ENCODE measurements around the gene GOT1. TPM values are rescaled to one million over a fixed set of nuclear protein-coding genes. Genes with fewer than 3 reads are reported as not detected.

GOT1 gene
- total and polyA plus RNA-seq, 2 of the 8 experiments (the other 6 are each of a cell fraction or from before 2014, with no cell fraction given): 16.7 to 47.0 TPM

DNA sequence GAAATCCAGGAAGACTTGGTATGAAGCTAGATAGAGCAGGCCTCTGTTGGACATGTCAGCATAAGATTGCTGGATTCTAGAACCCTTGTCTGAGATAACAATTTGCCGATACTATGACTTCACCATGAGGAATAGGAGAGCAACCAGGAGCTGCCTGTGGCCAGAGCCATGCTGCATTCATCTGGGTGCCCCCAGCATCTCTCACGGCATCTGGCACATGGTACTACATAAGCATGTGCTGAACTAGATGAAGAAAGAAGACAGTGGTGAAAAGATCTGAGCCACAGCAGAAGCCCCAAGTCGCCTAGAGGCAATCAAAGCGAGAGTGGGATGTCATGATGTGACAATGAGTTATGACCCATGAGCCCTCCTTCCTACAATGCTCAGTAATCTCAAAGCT, 19.5 kb downstream of the GOT1 start:
- Histone ChIP-seq H2AK5ac (ENCODE audit: low read depth, low read length) (no peak overlapping the region), H3K4me1 (replicated peaks in 1 of 4; ENCODE audit: control insufficient read depth in 3 of 4, insufficient read depth in 4 of 4, low read length in 3 of 4) (no peaks in the 10 kb centered on the region), H2AFZ (ENCODE audit: low read length) (no peak overlapping the region), H3K36me3 (ENCODE audit: control insufficient read depth in 2 of 4, insufficient read depth in 4 of 4, low read length in 3 of 4) (peaks cover 2 to 9% (median 8%) of the 10 kb centered on the region in 4 experiments; a peak in 6 of 8 replicates), H3K79me2 (ENCODE audit: control insufficient read depth in 1 of 2, insufficient read depth in 2 of 2, low read length in 2 of 2) (no peaks in the 10 kb centered on the region), H3K79me1 (ENCODE audit: low read depth, low read length) (peaks cover 5% of the 10 kb centered on the region; the same call in 1 of the 2 replicates), H4K20me1 (replicated peaks in 1 of 2; ENCODE audit: control insufficient read depth in 1 of 2, insufficient read depth in 2 of 2, low read length in 2 of 2) (peaks cover 0 to 4% of the 10 kb centered on the region in 2 experiments), H3K27ac (ENCODE audit: low read depth, low read length) (no peak overlapping the region), H3K23me2 (ENCODE audit: low read depth, low read length) (no peaks in the 10 kb centered on the region), H3K4me3 (ENCODE audit: extremely low read depth in 1 of 4, insufficient read depth in 2 of 4, low read depth in 3 of 4, low read length in 4 of 4) (no peak overlapping the region), H4K5ac (ENCODE audit: insufficient read length, low read depth, low read length) (no peak overlapping the region), H3K18ac (ENCODE audit: extremely low read depth, low read length) (no peak overlapping the region), H3K23ac (ENCODE audit: insufficient read length) (no peak overlapping the region), H4K8ac (ENCODE audit: extremely low read depth, insufficient read depth, low read length) (no peak overlapping the region), H3K56ac (replicated peaks; ENCODE audit: insufficient read length, low read depth, low read length) (no peak overlapping the region), H3K9ac (replicated peaks in 1 of 4; ENCODE audit: extremely low read depth in 1 of 4, low read depth in 3 of 4, low read length in 3 of 4) (no peak overlapping the region), H2BK5ac (ENCODE audit: low read depth, low read length) (no peak overlapping the region), H2BK20ac (ENCODE audit: low read length) (no peak overlapping the region), H3K4me2 (ENCODE audit: insufficient read depth in 1 of 2, low read depth in 2 of 2, low read length in 2 of 2) (no peak overlapping the region), H4K91ac (replicated peaks; ENCODE audit: insufficient read length, low read length) (no peak overlapping the region), H2BK12ac (ENCODE audit: low read depth, low read length) (no peak overlapping the region), H2BK15ac (ENCODE audit: low read length) (no peak overlapping the region), H3K27me3 (replicated peaks in 1 of 4; ENCODE audit: control insufficient read depth in 3 of 4, extremely low read depth in 1 of 4, insufficient read depth in 3 of 4, low read length in 3 of 4) (no peaks in the 10 kb centered on the region), H2BK120ac (replicated peaks; ENCODE audit: low read depth, low read length) (no peak overlapping the region), H3K4ac (replicated peaks; ENCODE audit: insufficient read length, low read depth, low read length) (no peak overlapping the region), H3K14ac (ENCODE audit: insufficient read length) (no peak overlapping the region), H3K9me3 (ENCODE audit: insufficient read depth in 2 of 2, low read depth in 1 of 2, low read length in 1 of 2) (no peaks in the 10 kb centered on the region)
- 91% methylated on average over 4 of the region's 4 CpGs; no CpG with 5 or more reads in 1 of the 2 experiments for WGBS, 2 experiments (ENCODE audit: extremely low coverage in 1 of 2, insufficient coverage in 1 of 2, insufficient read length in 1 of 2, insufficient replicate concordance in 2 of 2, low coverage in 1 of 2, low lambda C conversion rate in 2 of 2, missing lambda C conversion rate in 1 of 2)
- TF ChIP-seq NRF1 (IDR thresholded peaks at IDR 0.05; ENCODE audit: low read depth, low read length) (no peak), POLR2AphosphoS5 (IDR thresholded peaks at IDR 0.05; ENCODE audit: low read depth, low read length) (no peak), CBX5 (IDR thresholded peaks at IDR 0.05; ENCODE audit: low read depth, low read length) (no peak)
- DNase-seq (ENCODE audit: low read depth in 1 of 2, low spot score in 2 of 2) (no peak), FAIRE-seq (no peak)
- CTCF ChIA-PET (ENCODE audit: partially characterized antibody): interaction anchor here (0.6 to 1.6 kb wide), 4 partner anchors 19 to 123 kb away, joined by 3 to 6 read pairs (median 4); no protein-coding TSS in a partner anchor
- POLR2A ChIA-PET (ENCODE audit: partially characterized antibody): no interaction called here

Measured in H1 (cell line).